ENCODE data around the gene PHLPP1.

PHLPP1 gene

GRCh38 chr18:62812242-62812641 is 96.9 kb downstream of the PHLPP1 start:
- DNase-seq: no peak

DNA sequence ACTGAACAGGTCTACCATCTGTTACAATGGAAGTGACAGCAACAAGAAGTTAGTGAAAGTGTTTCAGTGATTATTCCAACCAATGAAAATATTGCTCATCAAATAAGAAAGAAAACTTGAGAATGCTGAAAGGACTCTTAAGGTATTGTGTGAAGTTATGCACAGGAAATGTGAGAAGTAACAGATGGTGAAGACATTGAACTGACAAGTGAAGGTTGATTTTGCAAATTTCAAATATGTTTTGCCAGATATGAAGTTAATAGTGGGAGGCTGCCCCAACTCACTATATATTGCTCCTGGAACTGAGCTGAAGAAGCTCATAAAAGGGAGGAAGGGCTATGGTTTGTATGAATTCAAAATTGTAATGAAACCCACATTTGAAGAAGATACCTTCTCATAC is 97.5 kb downstream of the PHLPP1 start:
- DNase-seq: no peak

GRCh38 chr18:62814132-62814759 is 98.9 kb downstream of the PHLPP1 start:
- DNase-seq: no peak

GRCh38 chr18:62825382-62825781 is 110.0 kb downstream of the PHLPP1 start:
- DNase-seq: no peak

GRCh38 chr18:62827397-62827796 is 112.1 kb downstream of the PHLPP1 start:
- DNase-seq: no peak

- no peak for DNase-seq
Observed at GRCh38 chr18:62828091-62828640, 112.8 kb downstream of the PHLPP1 start.

GRCh38 chr18:62828852-62829251 is 113.5 kb downstream of the PHLPP1 start:
- no peak for DNase-seq

DNA sequence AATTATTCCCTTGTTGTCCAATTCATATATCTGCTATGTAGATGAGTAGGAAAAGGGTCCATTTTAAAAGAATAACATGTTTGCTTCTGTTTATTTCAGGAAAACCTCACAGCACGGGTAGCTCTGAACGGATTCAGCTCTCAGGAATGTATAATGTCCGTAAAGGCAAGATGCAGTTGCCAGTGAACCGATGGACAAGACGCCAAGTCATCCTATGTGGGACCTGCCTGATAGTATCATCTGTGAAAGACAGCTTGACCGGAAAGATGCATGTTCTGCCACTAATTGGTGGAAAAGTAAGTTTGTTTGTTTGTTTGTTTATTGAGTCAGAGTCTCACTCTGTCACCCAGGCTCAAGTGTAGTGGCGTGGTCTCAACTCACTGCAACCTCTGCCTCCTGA is 114.6 kb downstream of the PHLPP1 start:
- no peak for DNase-seq

DNA sequence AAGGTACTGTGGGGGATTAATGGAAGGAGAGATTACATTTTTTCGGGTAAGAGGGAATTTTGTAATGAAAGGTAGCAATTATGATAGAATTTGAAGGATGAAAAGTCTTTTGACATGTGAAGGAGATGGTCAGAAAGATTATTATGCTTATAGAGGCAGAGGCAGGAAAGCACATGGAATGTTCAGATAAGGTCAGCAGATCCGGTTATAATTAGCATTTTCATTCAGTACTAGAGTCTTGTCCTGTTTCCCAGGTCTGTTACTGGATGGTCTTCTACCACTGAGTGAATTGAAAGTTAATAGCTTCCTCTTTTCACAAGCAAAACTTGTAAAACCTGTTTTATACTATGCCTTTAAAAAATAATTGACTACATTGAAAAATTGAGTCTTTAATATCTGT is 116.9 kb downstream of the PHLPP1 start:
- no peak for DNase-seq

GRCh38 chr18:62833494-62833893 is 118.2 kb downstream of the PHLPP1 start:
- DNase-seq: no peak

GRCh38 chr18:62834715-62835114 is 119.4 kb downstream of the PHLPP1 start:
- DNase-seq: no peak

- no peak for DNase-seq
Observed at GRCh38 chr18:62837011-62837410, 121.7 kb downstream of the PHLPP1 start.

GRCh38 chr18:62838475-62839098 is 123.2 kb downstream of the PHLPP1 start:
- DNase-seq: no peak

DNA sequence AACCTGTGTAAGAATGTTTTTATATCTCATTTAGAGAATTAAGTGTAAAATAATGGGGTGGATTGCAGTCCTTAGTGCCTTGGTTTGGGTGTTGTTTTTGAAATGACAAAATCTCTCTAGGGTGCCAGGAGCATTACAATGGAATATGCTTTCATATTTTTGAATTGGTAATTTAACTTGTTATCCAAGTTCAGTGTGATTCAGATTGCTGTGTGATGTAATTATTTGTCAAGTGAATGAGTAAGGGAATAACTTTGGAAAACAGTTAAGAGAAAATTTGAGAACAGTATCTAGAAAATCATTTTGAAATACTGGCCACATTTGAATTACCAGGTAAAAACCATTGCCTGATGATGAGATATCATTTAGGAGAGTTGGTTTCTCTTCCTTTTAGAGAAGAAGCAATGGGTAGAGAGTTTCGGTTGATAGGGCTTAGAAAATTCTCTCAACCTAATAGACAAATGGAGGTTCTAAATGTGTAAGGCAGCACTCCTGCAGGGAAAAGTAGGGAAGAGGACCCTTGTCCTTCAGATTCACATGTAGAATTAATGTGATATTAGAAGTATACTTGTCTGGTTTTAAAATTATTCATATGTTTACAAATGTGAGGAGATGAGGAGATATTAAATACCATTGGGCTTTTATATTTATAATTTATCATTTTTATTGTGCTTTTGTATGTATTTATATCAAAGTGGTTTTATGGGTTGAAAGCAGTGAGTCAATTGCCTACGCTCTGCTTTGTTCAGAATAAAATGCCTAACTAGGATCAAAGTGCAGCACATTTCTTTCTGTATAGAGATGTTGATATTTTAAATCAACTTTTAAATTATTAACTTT is 124.8 kb downstream of the PHLPP1 start:
- DNase-seq: no peak

DNA sequence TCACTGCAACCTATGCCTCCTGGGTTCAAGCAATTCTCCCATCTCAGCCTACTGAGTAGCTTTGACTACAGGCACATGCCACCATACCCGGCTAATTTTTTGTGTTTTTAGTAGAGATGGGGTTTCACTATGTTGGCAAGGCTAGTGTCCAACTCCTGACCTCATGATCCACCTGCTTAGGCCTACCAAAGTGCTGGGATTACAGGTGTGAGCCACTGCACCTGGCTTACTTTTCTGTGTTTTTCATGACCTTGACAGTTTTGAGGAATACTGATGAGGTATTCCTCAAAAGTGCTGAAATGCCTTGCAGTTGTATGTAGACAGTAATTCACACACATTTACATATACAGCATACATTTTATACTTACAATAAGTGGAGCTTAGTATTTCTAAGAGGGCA is 126.1 kb downstream of the PHLPP1 start:
- no peak for DNase-seq

DNA sequence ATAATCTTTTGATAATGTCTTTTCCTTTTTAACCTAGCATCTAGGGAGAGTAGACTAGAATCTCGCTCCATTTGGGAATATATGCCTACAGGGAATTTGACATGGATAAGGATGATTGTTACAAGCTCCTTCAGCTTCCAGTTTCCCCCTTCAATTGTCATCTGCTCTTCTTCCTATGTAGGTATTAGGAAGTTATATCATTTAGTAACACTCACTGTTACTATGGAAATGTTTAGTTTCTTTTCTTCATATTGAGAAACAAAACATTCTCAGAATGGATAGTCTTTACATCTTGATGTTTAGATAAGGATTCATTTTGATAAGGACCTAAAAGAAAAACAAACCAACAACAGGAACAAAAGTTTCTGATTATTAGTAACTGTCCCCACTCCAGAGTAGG is 127.6 kb downstream of the PHLPP1 start:
- DNase-seq: no peak

DNA sequence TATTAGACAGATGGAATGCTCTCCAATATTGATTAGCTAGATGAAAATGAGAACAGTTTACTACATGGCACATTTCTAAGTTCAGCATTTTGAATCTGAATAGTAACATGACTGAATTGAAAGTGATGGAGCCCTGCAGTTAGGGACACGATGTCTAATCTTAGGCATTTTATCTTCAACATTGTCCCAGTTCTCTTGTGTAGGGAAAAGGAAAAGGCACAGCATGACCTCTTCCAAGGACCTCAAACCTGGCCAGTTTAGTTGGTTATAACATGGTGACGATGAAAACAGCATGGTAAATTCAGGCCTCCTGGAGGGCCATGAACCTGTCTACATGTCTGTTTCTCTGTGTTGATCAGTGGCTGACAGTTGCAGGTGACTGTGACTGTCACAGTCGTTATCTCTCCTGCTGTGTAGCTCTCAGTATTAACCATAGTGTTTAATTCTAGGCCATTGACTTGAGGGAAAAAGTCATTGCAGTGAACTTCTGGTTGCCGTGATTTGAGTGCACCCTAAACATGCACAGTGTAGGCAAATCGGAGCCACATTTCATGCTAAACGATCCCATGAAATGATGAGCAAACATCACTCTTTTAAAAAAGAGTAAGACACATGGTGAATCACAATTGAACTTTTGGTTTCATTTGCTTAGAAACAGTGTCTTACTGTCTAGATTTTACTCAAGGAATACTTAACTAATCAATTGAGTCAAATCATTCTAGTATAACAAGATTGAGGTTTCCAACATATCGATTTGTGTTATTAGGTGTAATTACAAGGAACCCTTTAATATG is 129.7 kb downstream of the PHLPP1 start:
- peak; percentile 31 for DNase-seq

- no peak for DNase-seq
Observed at GRCh38 chr18:62846313-62846712, 131.0 kb downstream of the PHLPP1 start.

DNA sequence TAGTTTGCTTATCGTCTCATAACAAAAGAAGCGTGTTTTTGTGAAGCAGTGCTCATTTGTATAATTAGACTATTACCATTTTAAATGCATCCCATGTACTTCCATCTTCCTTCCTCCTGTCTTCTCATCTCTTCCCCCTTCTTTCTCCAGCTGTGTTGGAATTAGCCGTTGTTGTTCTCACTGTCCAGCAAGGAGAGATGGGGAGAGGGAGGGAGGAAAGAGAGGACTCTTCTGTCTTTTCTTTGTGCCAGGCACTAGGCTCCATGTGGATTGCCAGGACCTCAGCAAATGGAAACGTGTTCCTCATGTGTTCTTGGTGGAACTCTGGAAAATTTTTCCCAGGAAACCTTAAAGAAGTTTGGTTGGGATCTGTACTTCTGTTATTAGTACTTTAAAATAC is 131.7 kb downstream of the PHLPP1 start:
- DNase-seq: no peak

DNA sequence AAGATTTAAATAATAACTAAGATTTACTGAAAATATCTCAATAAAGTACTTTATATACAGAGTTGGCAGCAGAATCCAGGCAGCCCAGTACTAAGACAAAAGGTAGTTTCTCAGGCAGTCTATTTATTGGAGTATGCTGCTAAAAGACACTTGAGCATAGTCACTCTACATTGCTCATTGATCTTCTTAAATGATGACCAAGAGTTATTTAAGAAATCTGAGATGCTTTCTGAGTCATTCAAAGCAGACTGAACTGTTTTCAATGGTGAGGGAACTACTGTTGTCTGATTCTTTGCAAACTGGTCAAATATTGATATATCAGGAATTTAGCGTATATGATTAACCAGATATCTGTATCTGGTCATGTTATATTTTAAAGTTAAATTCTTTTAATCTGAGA is 133.6 kb downstream of the PHLPP1 start:
- DNase-seq: no peak

DNA sequence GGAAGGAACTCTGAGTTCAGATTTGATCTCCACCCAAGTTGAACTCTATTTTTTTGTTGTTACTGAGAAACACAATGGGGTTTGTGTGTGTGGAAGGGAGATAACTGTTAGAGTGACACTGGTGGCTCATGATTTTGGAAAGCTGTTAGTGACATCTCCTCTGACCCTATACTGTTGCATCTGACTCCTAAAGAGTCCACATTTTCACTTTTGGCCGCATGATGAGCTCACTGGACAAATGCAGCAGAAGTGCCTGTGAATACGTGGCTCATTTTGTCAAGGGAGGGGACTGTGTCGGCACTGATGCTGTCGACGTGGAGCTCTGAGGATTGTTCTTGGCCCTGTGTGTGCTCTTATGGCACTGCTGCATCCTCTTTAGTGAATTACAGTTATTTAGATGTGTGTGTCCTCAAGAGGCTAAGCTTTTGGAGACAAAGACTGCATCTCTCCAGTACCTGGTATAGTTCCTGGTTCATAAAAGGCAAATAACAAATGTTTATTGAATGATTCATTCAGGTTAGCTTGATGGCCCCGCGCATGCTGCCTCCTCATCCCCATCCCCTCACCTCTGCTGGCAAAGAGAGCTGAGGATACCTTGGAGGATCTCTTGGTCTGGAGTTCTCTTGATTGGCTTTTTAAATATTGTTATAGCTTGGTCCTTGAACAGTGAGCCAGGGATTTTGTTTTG is 135.4 kb downstream of the PHLPP1 start:
- no peak for DNase-seq

DNA sequence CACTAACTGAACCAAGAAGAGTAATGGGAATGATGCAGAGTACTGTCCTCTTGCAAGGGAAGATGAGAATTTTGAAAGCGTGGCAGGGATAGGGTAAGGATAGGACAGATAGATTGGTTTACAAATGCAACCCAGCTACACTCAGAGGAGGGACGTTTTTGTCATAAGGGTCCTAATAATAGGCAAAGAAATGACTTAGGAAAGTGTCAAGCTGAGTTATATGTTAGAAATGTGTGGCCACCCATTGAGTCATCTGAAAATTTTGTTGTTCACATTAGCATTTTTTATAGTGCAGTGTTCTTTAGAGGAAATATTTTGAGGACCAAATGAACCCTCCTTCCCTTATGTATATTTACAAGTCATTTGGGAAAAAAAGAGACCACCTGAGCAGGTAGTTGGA is 137.5 kb downstream of the PHLPP1 start:
- no peak for DNase-seq
